GM13976 (cell line): ENCODE measurements around the gene DNAH8.

ENCODE experiments used
- DNase-seq: peaks from one replicate; pipeline ENCODE4 v3.0.0; 2012; ENCODE audit warnings: low spot score
- in situ Hi-C: fragments of 300-500 bp; cut with MboI; formaldehyde crosslinking; loops from one replicate; pipeline ENCODE4 v1.12.0; 2022; ENCODE audit warnings: low sequenced_read_pairs, mixed read lengths, inconsistent platforms; ENCODE audit not compliant: unreplicated experiment
- TF ChIP-seq, protein P1 (sequence below): IDR thresholded peaks from 2 replicates; pipeline ENCODE4 v1.5.1; 2012; ENCODE audit warnings: borderline replicate concordance, mild to moderate bottlenecking; ENCODE audit not compliant: insufficient read depth; ENCODE audit errors: extremely low read depth, missing control alignments, control extremely low read depth

Gene DNAH8

GRCh38 chr6:39075010-39075686, 360.0 kb downstream of the DNAH8 start:
- TF ChIP-seq, protein P1, sequence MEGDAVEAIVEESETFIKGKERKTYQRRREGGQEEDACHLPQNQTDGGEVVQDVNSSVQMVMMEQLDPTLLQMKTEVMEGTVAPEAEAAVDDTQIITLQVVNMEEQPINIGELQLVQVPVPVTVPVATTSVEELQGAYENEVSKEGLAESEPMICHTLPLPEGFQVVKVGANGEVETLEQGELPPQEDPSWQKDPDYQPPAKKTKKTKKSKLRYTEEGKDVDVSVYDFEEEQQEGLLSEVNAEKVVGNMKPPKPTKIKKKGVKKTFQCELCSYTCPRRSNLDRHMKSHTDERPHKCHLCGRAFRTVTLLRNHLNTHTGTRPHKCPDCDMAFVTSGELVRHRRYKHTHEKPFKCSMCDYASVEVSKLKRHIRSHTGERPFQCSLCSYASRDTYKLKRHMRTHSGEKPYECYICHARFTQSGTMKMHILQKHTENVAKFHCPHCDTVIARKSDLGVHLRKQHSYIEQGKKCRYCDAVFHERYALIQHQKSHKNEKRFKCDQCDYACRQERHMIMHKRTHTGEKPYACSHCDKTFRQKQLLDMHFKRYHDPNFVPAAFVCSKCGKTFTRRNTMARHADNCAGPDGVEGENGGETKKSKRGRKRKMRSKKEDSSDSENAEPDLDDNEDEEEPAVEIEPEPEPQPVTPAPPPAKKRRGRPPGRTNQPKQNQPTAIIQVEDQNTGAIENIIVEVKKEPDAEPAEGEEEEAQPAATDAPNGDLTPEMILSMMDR = no peak
- in situ Hi-C loops = no loop called here
- peak; percentile 21 for DNase-seq

- TF ChIP-seq, protein P1 = no peak
- in situ Hi-C loops = no loop called here
- DNase-seq = peak; percentile 16
These were observed 360.9 kb downstream of the DNAH8 start for GRCh38 chr6:39075807-39076622.

GRCh38 chr6:39076623-39077535, 361.8 kb downstream of the DNAH8 start:
- TF ChIP-seq, protein P1 = no peak
- in situ Hi-C loops = no loop called here
- peak; percentile 35 for DNase-seq

DNA sequence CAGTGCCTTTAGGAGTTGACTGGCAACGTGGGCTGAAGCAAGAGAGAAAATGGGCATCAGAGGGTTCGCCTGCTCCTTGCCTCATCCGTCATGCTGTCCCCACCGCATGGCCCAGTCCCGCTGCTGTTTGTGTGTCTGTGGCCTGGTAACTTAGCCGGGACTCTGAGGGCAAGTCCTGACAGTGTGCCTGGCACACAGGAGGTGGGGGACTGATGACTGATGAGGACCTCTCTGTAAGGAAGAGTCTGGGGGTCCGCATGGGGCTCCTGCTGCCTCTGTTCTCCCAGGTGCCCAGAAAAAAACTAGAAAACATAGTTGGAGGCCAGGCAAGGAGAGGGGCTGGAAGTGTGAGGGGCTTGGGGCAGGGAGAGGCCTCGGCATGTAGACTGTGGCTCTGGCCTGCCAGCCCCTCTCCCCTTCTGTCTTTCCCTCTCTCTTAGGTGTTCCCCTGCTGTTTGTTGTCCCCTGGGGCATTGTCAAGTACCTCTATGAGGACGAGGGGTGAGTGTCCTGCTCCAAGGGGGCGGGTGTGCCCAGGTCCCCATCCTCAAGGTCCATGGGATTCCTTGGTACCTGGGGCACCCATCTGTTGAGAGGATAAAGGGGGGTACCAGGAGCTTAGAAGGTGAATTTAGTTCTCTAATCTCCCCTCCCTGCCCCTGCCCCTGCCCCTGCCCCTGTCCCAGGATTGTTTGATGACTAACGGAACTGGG, 362.9 kb downstream of the DNAH8 start:
- TF ChIP-seq, protein P1 = no peak
- in situ Hi-C loops = no loop called here
- peak; percentile 14 for DNase-seq

DNA sequence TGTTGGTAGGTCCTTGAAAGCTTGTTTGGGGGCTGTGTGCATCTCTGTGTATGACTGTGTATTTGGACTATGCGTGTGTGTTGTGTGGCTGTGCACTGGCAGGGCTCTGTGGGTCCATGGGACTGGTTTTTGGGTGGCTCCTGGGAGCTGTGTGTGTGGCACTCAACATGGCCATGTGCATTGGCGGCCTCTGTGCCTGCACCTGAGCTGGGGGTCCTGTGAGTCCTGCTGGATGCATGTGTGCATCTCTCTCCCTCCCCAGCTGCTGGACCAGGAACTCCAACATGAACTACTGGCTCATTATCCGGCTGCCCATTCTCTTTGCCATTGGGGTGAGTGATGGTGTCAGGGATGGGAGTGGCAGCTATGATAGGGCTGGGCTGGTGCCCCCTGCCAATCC, 363.6 kb downstream of the DNAH8 start:
- in situ Hi-C loops = no loop called here
- TF ChIP-seq, protein P1 = no peak
- DNase-seq = peak; percentile 11
